ENCODE results near the gene FGF19.
"Not testable (repeated sequence)": the region's sequence is repeated elsewhere in the genome, so short reads cannot be mapped to it uniquely, and the experiment has no call there.

Gene FGF19

DNA sequence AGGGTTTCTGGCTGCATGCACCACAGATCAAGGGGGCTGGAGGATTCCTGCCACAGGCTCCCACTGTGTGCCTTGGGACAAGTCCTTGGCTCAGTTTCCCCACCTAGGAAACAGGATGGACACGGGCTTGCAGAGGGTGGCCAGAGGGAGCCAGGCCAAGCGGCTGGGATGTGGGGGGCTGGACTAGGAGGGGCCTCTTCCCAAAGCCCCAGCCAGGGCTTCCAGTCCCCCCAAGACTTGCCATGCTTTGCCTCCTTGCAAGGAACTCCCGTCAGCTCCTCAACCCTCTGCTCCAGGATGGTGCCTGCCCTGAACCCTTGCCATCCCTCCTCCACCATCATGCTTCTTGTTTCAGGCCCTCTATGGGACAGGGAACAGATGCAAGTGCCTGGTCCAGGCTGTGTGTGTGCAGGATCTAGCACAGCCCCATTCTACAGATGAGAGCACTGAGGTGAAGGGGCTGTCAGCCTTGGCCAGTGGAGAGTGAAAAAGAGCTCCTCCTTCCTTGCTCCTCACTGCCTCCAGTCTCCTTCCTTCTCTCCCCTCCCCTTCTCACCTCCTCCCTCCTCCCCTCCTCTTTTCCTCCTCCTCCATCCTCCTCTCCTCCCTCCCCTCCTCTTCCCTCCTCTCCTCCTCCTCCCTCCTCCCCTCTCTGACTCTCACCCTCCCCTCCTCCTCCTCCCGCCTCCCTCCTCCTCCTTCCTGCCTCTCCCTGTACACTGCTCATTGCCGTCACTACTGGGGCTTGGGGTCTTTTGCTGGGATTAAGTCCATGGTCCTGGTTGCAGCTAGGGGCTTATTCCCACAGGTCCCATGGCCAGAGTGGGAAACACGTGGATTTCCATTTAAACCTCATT, 13.3 kb upstream of the FGF19 start:
- no peak for DNase-seq

DNA sequence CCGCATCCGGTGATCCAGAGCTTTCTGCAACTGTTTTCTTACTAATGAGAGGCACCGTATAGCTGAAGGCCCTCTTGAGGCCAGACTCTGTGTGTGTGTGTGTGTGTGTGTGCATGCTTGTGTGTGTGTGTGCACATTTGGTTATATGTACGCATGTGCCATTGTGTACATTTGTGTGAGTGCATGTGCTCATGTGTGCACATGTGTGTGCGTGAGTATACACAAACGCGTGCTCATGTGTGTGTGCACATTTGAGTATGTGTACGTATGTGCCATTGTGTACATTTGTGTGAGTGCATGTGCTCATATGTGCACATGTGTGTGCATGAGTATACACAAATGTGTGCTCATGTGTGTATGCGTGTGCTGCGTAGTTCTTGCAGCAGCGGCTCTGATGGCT, 12.3 kb upstream of the FGF19 start:
- DNase-seq: no peak

- no peak for DNase-seq
These were observed 11.6 kb upstream of the FGF19 start for GRCh38 chr11:69715446-69715845.

DNA sequence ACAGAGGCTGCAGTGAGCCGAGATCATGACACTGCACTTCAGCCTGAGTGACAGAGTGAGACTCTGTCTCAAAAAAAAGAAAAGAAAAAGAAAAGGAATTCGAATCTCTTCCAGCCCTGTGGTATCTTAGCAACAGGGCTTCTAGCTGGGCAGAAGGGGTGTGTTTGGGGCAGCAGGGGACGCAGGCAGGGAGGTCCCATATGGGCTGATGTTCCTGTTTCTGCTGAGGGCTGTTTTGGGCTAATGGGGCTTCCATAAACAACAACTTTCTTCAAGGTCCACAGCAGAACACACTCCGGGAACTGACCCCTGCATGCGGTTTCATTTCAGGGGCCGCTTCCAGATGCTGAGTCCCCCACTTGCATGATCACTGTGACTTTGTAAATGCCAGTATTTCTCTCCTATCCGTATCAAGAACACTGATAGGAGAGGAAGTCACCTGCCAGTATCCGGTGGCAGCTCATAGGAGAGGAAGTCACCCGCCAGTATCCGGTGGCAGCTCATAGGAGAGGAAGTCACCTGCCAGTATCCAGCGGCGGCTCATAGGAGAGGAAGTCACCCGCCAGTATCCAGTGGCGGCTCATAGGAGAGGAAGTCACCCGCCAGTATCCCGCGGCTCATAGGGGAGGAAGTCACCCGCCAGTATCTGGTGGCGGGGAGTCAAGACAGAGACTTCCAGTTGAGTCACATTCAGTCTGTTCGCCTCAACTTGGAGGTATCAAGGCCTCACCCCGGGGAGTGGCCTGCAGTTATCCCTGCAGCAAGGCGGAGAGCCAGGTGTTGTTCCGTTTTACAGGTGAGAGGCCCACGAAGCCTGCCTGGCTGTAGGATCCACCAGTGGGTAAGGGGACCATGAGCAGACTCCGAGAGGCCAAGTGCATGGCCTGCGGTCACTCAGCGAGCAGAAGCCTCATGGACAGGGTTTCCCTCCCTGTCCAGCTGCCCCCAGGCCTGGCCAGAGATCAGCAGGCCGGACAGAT, 8.3 kb upstream of the FGF19 start:
- DNase-seq: peak; percentile 43

- DNase-seq: no peak
These were observed 5.0 kb upstream of the FGF19 start for GRCh38 chr11:69708736-69709401.

- no peak for DNase-seq
These were observed 3.4 kb upstream of the FGF19 start for GRCh38 chr11:69707176-69707575.

- DNase-seq: no peak
These were observed 2.3 kb upstream of the FGF19 start for GRCh38 chr11:69705901-69706787.

DNA sequence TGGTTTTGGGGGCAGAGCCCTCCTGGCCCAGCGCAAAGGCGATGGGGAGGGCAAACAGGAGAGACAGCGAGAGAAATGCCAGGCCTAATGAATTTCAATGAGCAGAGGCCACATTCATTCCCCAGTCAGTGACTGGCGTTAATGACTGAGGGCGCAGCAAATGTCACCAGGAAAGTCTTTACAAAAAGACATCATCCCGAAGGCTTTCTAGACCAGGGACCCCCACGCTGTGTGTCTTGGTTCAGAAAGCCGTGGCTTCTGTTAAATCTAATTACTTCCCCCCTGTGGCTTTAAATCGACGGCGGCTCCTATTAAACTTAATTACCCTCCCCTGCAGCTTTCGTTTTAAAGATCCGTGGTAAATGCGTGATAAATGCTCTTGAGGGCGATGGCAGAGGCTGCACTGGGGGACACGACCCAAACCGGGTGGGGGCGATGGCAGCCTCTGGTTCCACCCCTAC, 1.6 kb upstream of the FGF19 start:
- no peak for DNase-seq

DNA sequence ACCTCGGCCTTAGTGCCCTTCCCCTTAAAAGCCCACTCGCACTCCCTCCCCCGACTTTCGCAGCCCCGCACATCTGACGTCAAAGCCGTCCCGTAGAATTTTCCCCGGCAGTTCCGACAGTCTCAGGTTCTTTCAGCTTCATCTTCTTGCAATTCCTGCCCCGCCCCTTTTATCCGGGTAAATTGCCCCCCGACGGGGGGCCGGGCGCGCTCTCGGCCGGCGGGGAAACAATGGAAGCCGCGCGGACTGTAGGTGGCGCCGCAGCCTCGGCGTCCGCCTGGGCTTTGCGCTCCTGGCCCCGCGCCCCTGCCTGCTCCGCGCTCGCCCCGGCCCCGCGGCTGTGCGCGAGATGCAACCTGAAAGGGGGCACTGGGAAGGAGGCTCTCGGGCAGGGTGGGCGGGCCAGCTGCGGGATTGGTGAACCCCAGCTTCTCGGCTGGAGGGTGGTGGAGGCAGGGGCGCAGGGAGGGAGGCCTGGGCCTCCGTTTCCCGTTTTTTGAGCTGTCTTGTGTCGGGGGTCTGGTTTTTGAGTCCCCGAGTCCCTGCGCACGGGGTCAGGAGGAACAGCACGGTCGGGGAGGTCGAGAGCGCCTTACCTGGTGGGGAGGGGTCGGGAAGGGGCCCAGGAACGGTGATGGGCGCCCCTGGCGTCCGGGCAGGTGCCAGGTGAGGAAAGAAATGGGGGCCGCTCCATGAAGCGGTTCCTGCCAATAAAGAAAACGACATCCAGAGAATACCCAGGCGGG, 859 bp upstream of the FGF19 start:
- no peak for DNase-seq

GRCh38 chr11:69703453-69703767, 412 bp downstream of the FGF19 start:
- DNase-seq: no peak

GRCh38 chr11:69702769-69703452, 911 bp downstream of the FGF19 start:
- DNase-seq: no peak

DNA sequence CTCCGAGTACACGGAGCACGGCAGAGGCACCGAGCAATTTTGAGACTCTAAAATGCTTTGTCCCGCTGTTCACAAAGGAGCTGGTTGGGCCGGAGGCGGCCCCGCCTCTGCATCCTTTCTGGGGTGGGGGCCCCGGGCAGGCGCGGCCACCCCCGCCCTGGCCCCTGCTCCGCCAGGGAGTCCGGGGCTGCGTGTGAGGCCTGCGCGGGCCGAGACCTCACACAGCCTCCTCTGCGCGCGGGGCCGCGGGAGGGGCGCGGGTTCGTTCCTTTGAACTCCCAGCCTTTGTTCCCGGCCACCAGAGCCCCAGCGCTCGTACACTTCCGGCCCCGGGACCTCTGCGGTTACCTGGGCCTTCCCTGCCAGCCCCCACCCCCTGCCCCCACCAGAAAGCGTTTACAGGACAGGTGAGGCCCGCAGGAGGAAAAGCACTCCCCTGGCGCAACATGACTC, 1.6 kb downstream of the FGF19 start:
- no peak for DNase-seq

DNA sequence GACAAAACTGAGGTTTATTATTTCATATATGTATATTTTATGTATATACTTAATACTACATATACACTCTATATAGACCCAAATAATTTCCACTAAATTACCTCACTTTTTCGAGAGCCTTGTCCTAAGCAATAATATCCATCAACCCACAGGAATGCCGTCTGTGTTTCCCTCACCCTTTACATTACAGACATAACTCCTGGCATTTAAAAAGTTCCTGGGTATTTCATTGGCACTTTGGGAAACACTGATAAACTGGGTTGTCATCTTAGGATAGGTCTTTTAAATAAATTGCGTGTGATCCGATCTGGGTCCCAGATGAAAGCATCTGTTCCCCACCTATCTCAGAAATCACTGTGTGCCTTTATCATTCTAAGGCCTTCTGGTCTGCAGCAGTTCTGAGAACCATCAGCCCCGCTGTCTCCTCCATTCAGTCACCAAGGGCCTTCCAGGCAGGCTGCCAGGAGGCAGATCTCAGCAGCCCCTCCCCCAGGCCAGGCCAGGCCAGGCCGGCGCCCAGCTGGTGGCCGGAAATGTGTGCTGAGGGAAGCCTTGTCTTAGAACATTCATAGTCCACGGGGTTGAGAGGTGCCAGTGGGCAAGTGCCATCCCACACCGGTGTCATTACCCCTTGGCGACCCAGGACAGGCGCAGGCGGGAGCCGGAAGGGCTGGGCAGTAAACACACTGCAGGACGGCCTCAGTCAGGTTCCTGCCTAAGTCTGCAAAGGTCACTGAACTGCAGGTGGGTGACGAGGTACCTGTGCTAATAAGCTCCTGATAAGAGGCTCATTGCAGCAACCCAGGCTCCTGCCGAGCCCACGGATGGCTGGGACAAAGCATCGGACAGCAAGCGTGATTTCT, 3.3 kb downstream of the FGF19 start:
- DNase-seq: no peak

- no peak for DNase-seq
These were observed 4.6 kb downstream of the FGF19 start for GRCh38 chr11:69699213-69699612.

DNA sequence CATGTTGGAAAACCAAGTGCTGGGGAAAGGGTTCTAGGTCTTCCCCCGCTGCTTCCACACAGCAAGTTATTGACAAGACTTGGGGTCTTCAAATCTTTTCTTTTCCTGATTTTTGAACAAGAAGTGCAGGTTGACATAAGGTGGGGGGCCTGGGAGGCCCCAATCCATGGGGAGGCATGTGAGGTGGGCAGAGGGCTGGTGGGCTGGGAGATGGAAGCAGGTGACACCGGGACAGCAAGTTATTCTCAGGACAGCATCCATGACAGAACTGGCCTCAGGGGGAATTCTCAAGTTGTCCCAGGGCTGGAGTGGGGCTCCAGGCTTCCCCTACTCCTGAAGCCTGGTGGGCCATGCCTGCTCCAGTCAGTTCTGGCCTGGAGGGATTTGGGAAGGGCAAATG, 5.5 kb downstream of the FGF19 start:
- no peak for DNase-seq

GRCh38 chr11:69697861-69698260, 6.0 kb downstream of the FGF19 start:
- no peak for DNase-seq

GRCh38 chr11:69697469-69697843, 6.4 kb downstream of the FGF19 start:
- DNase-seq: no peak

- no peak for DNase-seq
These were observed 6.9 kb downstream of the FGF19 start for GRCh38 chr11:69696749-69697468.

- not testable (repeated sequence) for DNase-seq
These were observed 7.8 kb downstream of the FGF19 start for GRCh38 chr11:69695995-69696394.
